H9 (cell line): ENCODE measurements around the gene RBFOX1. TPM values are rescaled to one million over a fixed set of nuclear protein-coding genes. Genes with fewer than 3 reads are reported as not detected.

Experiments
- DNase-seq: peaks from one replicate; pipeline ENCODE4 v3.0.0-alpha.2; 2017
- H2AFZ ChIP-seq: one replicate; pipeline ENCODE4 v1.6.1; 2013; ENCODE audit warnings: mild to moderate bottlenecking, low read length, control low read depth, moderate library complexity
- H2AK5ac ChIP-seq: 2 replicates; pipeline ENCODE4 v1.6.1; 2013; ENCODE audit warnings: low read length, control low read depth, mixed read lengths; ENCODE audit not compliant: insufficient read length
- H2BK120ac ChIP-seq: one replicate; pipeline ENCODE4 v1.6.1; 2013; ENCODE audit warnings: low read depth, mild to moderate bottlenecking, low read length, control low read depth, inconsistent platforms; ENCODE audit not compliant: poor library complexity, severe bottlenecking
- H2BK12ac ChIP-seq: 2 replicates; pipeline ENCODE4 v1.6.1; 2013; ENCODE audit warnings: low read length, control low read depth, mixed read lengths, low read depth; ENCODE audit not compliant: insufficient read length
- H2BK15ac ChIP-seq: 2 replicates; pipeline ENCODE4 v1.6.1; 2013; ENCODE audit warnings: low read depth, low read length, control low read depth
- H2BK20ac ChIP-seq: one replicate; pipeline ENCODE4 v1.6.1; 2013; ENCODE audit warnings: low read depth, mild to moderate bottlenecking, low read length, control low read depth, inconsistent platforms; ENCODE audit not compliant: poor library complexity, severe bottlenecking
- H2BK5ac ChIP-seq: 2 replicates; pipeline ENCODE4 v1.6.1; 2013; ENCODE audit warnings: low read length, control low read depth, mixed read lengths; ENCODE audit not compliant: insufficient read length
- H3K14ac ChIP-seq: 2 replicates; pipeline ENCODE4 v1.6.1; 2013; ENCODE audit warnings: low read length, control low read depth; ENCODE audit not compliant: insufficient read depth
- H3K18ac ChIP-seq: 2 replicates; pipeline ENCODE4 v1.6.1; 2013; ENCODE audit warnings: low read depth, mild to moderate bottlenecking, mixed read lengths, low read length, control low read depth; ENCODE audit not compliant: insufficient read length
- H3K23ac ChIP-seq: 2 replicates; pipeline ENCODE4 v1.6.1; 2013; ENCODE audit warnings: low read length, control low read depth, mixed read lengths, low read depth; ENCODE audit not compliant: insufficient read length
- H3K23me2 ChIP-seq: 2 replicates; pipeline ENCODE4 v1.6.1; 2013; ENCODE audit warnings: low read depth, mild to moderate bottlenecking, mixed read lengths, low read length, control low read depth; ENCODE audit not compliant: insufficient read length, poor library complexity, severe bottlenecking
- H3K27ac ChIP-seq: 2 replicates; pipeline ENCODE4 v1.5.1; 2013; ENCODE audit warnings: low read length, control low read depth, mixed read lengths, low read depth; ENCODE audit not compliant: insufficient read length
- H3K27me3 ChIP-seq: 2 replicates; pipeline ENCODE4 v1.6.1; 2013; ENCODE audit warnings: low read length, control low read depth, inconsistent platforms; ENCODE audit not compliant: insufficient read depth
- H3K4ac ChIP-seq: 2 replicates; pipeline ENCODE4 v1.6.1; 2013; ENCODE audit warnings: low read depth, mild to moderate bottlenecking, control low read depth, inconsistent platforms, low read length, moderate library complexity
- H3K4me1 ChIP-seq: 2 replicates; pipeline ENCODE4 v1.6.1; 2013; ENCODE audit warnings: low read length, control low read depth, inconsistent platforms; ENCODE audit not compliant: insufficient read depth
- H3K4me2 ChIP-seq: 2 replicates; pipeline ENCODE4 v1.6.1; 2013; ENCODE audit warnings: low read length, control low read depth, mixed read lengths; ENCODE audit not compliant: insufficient read length, insufficient read depth
- H3K56ac ChIP-seq: 2 replicates; pipeline ENCODE4 v1.6.1; 2013; ENCODE audit warnings: low read depth, mild to moderate bottlenecking, mixed read lengths, low read length, control low read depth; ENCODE audit not compliant: insufficient read length
- H3K79me1 ChIP-seq: 2 replicates; pipeline ENCODE4 v1.6.1; 2013; ENCODE audit warnings: low read depth, mild to moderate bottlenecking, moderate library complexity, low read length, control low read depth, inconsistent platforms; ENCODE audit not compliant: insufficient read depth, poor library complexity, severe bottlenecking
- H3K79me2 ChIP-seq: 2 replicates; pipeline ENCODE4 v1.6.1; 2013; ENCODE audit warnings: low read length, control low read depth, inconsistent platforms; ENCODE audit not compliant: insufficient read depth
- H3K9ac ChIP-seq: 2 replicates; pipeline ENCODE4 v1.6.1; 2013; ENCODE audit warnings: low read length, control low read depth, mixed read lengths; ENCODE audit not compliant: insufficient read length; ENCODE audit errors: extremely low read depth
- H3K9me3 ChIP-seq: one replicate; pipeline ENCODE4 v1.6.1; 2013; ENCODE audit warnings: low read depth, low read length, inconsistent platforms; ENCODE audit not compliant: control insufficient read depth
- H3T11ph ChIP-seq: one replicate; pipeline ENCODE4 v1.6.1; 2013; ENCODE audit warnings: mild to moderate bottlenecking, low read length, control low read depth, inconsistent platforms
- H4K20me1 ChIP-seq: one replicate; pipeline ENCODE4 v1.6.1; 2013; ENCODE audit not compliant: control insufficient read depth, insufficient read length, insufficient read depth
- H4K5ac ChIP-seq: 2 replicates; pipeline ENCODE4 v1.6.1; 2013; ENCODE audit warnings: low read depth, mild to moderate bottlenecking, mixed read lengths, low read length, control low read depth; ENCODE audit not compliant: insufficient read length
- H4K8ac ChIP-seq: replicated peaks from 2 replicates; pipeline ENCODE4 v1.6.1; 2013; ENCODE audit warnings: low read length, control low read depth, mixed read lengths, low read depth; ENCODE audit not compliant: insufficient read length
- H4K91ac ChIP-seq: 2 replicates; pipeline ENCODE4 v1.6.1; 2013; ENCODE audit warnings: low read depth, mild to moderate bottlenecking, moderate library complexity, mixed read lengths, low read length, control low read depth; ENCODE audit not compliant: insufficient read length
- H3K27ac Mint-ChIP-seq, 3 experiments: 2 replicates in 2 of 3; 3 replicates in 1 of 3; pipeline ENCODE4 v1.8.0; 2020 to 2021; ENCODE audit warnings: mixed read lengths in 3 of 3, mild to moderate bottlenecking in 1 of 3, moderate library complexity in 1 of 3
- H3K27me3 Mint-ChIP-seq: 2 replicates; pipeline ENCODE4 v1.8.0; 2021; ENCODE audit warnings: low read depth, mild to moderate bottlenecking, moderate library complexity, mixed read lengths
- H3K36me3 Mint-ChIP-seq, 3 experiments: 2 replicates in 2 of 3; 3 replicates in 1 of 3; pipeline ENCODE4 v1.8.0; 2020 to 2021; ENCODE audit warnings: low read depth in 3 of 3, mixed read lengths in 3 of 3; ENCODE audit not compliant: insufficient read depth in 1 of 3
- H3K4me1 Mint-ChIP-seq, 2 experiments: 2 replicates each; pipeline ENCODE4 v1.8.0; 2020; ENCODE audit warnings: mixed read lengths in 2 of 2
- H3K4me3 Mint-ChIP-seq, 2 experiments: 2 replicates in 1 of 2; 3 replicates in 1 of 2; pipeline ENCODE4 v1.8.0; 2020 to 2021; ENCODE audit warnings: mild to moderate bottlenecking in 2 of 2, mixed read lengths in 2 of 2, moderate library complexity in 1 of 2
- H3K9me3 Mint-ChIP-seq, 2 experiments: 2 replicates in 1 of 2; 3 replicates in 1 of 2; pipeline ENCODE4 v1.8.0; 2020; ENCODE audit warnings: mild to moderate bottlenecking in 2 of 2, mixed read lengths in 2 of 2, moderate library complexity in 1 of 2
- CTCF ChIP-seq: fragments of 200-600 bp; sonication (generic); conservative IDR thresholded peaks from 3 replicates; pipeline ENCODE4 v1.8.0; 2021; ENCODE audit warnings: antibody characterized with exemption, mild to moderate bottlenecking
- WGBS: extraction: QIAGEN DNeasy Blood & Tissue Kit; methylation state at CpG from one replicate; pipeline ENCODE4 v1.1.7; 2013; ENCODE audit warnings: missing lambda C conversion rate, low lambda C conversion rate, mixed read lengths; ENCODE audit not compliant: insufficient read length; ENCODE audit errors: extremely low coverage; 5-methylcytosine and 5-hydroxymethylcytosine counted together
- total RNA-seq: library from RNA; stranded (reverse); gene quantifications from 2 replicates; pipeline ENCODE4 v1.2.1, GENCODE V29; 2021

The RBFOX1 gene
- total RNA-seq, 1 experiment from 2014 or later = 2.0 TPM

- H3K9ac ChIP-seq = no peak overlapping the region
- H3K4me1 Mint-ChIP-seq = peaks cover 28 to 32% of the 10 kb centered on the region in 2 experiments
- no peak for DNase-seq
- no peak overlapping the region for H2BK120ac ChIP-seq
- H2BK20ac ChIP-seq = no peak overlapping the region
- H3K4me3 Mint-ChIP-seq = no peak overlapping the region
- no peaks in the 10 kb centered on the region for H4K20me1 ChIP-seq
- H3K9me3 Mint-ChIP-seq = no peaks in the 10 kb centered on the region
- H2BK15ac ChIP-seq = no peak overlapping the region
- H3K27me3 ChIP-seq = no peaks in the 10 kb centered on the region
- H3K23me2 ChIP-seq = no peaks in the 10 kb centered on the region
- H2BK5ac ChIP-seq = no peak overlapping the region
- no peak overlapping the region for H3K27ac ChIP-seq
- peaks cover 4% of the 10 kb centered on the region; the same call in 1 of the 2 replicates for H3K4me1 ChIP-seq
- no peaks in the 10 kb centered on the region for H3K36me3 Mint-ChIP-seq
- no peak overlapping the region for H4K91ac ChIP-seq
- H4K5ac ChIP-seq = no peak overlapping the region
- H3K27ac Mint-ChIP-seq = no peak overlapping the region
- H2AFZ ChIP-seq = no peak overlapping the region
- H3K14ac ChIP-seq = no peak overlapping the region
- H2BK12ac ChIP-seq = no peak overlapping the region
- no peaks in the 10 kb centered on the region for H3K79me1 ChIP-seq
- no peak overlapping the region for H3K4ac ChIP-seq
- no peak overlapping the region for H3K18ac ChIP-seq
- no peak overlapping the region for H4K8ac ChIP-seq
- H3K27me3 Mint-ChIP-seq = peaks cover 2% of the 10 kb centered on the region; the same call in 1 of the 2 replicates
- H3K4me2 ChIP-seq = no peak overlapping the region
- H3K79me2 ChIP-seq = no peaks in the 10 kb centered on the region
- WGBS = no CpG with 5 or more reads among the region's 5 CpGs
- no peak for TF ChIP-seq CTCF
- no peak overlapping the region for H3K23ac ChIP-seq
- no peak overlapping the region for H3K56ac ChIP-seq
- no peak overlapping the region for H2AK5ac ChIP-seq
- H3K9me3 ChIP-seq = no peaks in the 10 kb centered on the region
- no peak overlapping the region for H3T11ph ChIP-seq
Measured at GRCh38 chr16:7629571-7629970, 296.9 kb downstream of the RBFOX1 start.
